Activated T-cell treated with anti-CD3 and anti-CD28 coated beads, Interleukin-2, amount 50 U/mL, for 1 hour (primary cell): Measurements from ENCODE around the gene DACT2.
"Not testable (repeated sequence)": the region's sequence is repeated elsewhere in the genome, so short reads cannot be mapped to it uniquely, and the experiment has no call there.

ENCODE experiments used
- DNase-seq: peaks from one replicate; pipeline ENCODE4 v3.0.0-alpha.2; 2020

DACT2 gene

DNA sequence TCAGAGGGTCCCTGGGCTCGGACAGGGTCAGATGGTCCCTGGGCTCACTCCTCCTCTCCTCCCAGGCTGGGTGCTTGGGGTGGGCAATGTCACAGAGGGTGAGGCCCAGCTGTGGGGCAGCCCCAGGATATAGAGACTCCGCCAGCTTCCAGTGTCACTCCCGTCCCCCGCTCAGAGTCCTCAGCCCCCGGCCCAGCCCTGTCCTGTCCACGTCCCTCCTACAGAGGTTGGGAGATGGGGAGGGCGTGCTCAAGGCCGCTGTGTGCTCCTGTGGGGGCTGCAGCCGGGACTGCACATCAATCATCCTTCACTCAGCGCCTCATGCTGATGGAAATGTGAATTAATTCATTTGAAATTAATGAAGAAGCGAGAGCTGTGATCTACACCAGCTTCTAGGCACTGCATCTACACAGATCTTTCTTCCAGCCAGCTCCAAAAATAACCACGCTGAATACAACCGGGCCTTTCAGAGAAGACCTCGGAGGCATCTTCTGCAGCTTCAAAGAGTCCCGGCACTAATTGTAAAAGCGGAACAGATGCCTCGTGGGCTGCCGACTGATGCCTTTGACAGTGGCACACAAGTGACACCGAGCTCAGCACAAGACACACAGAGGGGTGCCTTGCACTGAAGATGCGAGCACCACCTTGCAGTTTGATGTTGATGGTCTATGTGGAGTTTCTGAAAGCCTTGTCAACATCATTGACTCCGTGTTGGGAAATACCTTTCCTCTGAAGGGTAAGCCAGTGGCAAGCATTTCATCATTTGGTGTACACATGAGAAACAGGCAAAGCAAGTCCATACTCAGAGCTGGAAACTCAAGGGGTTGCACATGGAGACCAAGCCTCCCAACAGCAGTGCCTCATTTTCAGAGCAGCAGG is 39.3 kb downstream of the DACT2 start:
- DNase-seq, result no peak

- DNase-seq, result no peak
Observed at GRCh38 chr6:168279403-168279935, 40.1 kb downstream of the DACT2 start.

DNA sequence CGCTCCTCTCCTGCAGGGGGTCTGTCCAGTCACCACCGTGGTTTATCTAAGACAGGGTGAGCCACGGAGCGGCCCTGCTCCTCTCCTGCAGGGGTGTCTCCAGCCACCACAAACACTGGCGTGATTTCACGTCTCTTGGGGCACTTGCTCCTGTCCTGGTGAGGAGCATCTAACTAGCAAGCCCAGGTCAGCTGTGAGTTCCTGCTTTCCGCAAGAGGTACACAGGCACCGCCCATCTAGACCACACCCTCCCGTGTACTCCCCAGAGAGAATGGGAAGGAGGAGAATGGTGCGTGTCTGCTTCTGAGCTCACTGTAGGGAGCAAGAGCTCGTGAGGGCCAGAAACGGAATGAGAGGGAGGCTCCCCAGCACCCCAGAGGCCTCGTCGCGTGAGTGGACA is 40.7 kb downstream of the DACT2 start:
- DNase-seq, result no peak

- DNase-seq, result no peak
Observed at GRCh38 chr6:168277274-168277669, 42.3 kb downstream of the DACT2 start.

GRCh38 chr6:168276576-168277273 is 42.9 kb downstream of the DACT2 start:
- no peak for DNase-seq

DNA sequence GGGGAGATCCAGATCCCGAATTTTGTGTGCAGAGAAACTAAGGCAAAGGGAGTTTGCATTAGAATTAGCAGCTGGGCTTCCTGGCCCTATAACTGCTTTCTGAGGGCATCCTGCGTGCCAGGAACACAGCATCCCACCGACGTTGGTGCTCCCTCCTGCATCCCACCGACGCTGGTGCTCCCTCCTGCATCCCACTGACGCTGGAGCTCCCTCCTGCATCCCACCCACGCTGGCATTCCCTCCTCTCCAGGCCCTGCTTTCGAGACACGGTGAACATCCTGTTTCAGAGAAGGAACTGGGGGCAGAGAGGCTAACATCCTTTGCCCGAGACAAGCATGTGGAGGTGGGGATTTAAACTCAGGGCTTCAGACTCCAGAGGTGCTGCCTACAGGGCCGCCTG is 44.4 kb downstream of the DACT2 start:
- DNase-seq, result no peak

DNA sequence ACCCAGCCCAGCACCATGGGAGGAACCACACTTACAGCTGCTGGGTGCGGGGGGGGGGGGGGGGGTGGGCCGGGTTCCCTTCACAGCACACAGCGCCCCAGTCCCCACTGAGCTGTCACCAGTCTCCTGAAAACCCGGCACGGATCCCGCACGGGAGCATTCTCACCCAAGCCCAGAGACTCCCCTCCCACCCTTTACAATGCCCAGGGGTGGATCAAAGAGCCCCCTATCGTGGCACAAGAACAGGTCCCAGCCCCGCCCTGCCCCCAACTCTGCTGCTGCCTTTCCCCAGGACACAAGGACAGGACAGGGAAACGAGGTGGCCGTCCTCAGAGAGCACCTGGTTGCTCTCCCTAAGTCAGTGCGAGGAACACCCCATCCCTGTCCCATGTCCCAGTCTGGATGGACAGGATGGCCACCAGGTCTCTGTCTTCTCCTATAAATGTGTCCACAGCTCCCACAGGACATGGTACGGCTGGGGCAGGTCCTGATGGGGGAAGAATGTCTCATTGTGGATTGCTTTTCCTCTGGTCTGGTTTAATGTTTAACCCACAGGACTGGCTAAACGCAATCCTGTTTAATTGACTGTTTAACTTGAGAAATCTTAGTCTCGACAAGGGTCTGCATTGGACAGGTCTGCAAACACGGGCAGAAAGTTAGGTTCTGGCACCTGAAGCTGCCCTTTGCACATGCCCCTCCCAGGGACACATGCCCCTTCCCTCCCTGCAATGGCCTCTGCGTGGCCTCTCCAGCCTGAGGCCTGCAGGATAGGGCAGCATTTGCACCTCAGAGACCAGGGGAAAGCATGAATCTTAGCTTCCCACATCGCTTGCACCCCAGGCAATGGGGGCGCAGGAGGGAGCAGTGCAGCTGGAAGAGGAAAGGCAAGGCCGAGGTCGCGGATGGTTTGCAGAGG is 45.3 kb downstream of the DACT2 start:
- DNase-seq, result no peak

GRCh38 chr6:168273441-168274036 is 46.0 kb downstream of the DACT2 start:
- no peak for DNase-seq

GRCh38 chr6:168272415-168273325 is 46.9 kb downstream of the DACT2 start:
- no peak for DNase-seq

DNA sequence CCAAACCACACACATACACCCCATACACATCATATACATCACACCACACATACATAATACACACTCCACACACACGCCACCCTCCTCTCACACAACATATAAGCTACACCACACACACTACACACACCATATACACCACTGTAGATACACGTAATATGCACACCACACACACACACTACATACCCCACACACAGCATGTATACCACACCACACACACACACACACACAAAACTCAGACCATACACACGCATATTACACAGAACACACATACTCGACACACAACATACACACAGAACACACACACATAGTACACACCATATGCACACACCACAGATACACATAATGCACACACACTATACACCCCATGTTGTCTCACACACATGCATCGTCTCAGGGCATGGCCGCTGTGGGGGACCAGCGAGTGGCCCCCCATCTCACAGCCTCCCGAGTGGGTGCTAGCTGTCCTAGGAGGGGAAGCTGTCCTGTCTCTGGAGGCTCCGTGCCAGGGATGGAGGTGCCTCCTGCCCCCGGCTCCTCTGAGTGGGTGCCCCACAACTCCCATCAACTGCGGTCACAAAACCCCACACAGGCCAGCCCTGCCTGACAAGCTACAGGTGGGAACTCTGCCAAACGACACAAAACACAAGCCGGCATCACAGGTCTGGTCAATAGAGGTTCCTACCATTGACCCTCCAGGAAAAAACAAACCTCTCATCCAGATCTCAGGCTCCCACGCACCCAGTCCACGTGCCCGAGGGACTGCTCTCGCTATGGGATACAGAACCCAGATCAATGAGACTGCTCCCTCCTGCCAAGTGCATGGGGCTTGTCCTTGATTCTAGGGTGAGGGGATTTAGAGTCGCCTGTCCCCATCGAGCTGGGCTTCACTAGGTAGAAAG is 49.1 kb downstream of the DACT2 start:
- no peak for DNase-seq

GRCh38 chr6:168269455-168270243 is 49.9 kb downstream of the DACT2 start:
- no peak for DNase-seq

DNA sequence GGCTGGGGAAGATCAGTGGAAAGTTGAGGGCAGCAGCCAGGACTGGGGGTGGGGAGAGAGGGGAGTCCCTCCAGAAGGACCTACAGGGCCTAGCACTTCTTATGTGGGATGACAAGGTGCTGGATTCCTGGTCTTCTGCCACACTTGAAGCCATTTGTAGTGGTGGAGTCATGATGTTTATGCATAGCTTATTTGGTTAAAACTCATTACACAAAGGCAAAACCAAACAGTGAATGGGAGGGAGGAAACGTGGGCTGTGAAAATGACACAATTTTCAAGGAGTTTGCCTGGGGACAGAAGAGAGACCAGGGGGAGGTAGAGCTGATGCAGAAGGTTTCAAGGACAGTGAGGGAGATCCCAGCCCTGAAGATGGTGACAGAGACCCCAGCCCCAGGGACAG is 50.8 kb downstream of the DACT2 start:
- no peak for DNase-seq

DNA sequence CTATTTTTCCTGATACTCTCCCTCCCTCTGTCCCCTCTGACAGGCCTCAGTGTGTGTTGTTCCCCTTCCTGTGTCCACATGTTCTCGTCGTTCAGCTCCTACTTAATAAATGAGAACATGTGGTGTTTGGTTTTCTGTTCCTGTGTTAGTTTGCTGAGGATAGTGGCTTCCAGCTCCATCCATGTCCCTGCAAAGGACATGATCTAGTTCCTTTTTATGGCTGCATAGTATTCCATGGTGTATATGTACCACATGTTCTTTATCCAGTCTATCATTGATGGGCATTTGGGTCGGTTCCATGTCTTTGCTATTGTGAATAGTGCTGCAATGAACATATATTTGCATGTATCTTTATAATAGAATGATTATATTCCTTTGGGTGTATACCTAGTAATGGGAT is 51.8 kb downstream of the DACT2 start:
- DNase-seq, result not testable (repeated sequence)

DNA sequence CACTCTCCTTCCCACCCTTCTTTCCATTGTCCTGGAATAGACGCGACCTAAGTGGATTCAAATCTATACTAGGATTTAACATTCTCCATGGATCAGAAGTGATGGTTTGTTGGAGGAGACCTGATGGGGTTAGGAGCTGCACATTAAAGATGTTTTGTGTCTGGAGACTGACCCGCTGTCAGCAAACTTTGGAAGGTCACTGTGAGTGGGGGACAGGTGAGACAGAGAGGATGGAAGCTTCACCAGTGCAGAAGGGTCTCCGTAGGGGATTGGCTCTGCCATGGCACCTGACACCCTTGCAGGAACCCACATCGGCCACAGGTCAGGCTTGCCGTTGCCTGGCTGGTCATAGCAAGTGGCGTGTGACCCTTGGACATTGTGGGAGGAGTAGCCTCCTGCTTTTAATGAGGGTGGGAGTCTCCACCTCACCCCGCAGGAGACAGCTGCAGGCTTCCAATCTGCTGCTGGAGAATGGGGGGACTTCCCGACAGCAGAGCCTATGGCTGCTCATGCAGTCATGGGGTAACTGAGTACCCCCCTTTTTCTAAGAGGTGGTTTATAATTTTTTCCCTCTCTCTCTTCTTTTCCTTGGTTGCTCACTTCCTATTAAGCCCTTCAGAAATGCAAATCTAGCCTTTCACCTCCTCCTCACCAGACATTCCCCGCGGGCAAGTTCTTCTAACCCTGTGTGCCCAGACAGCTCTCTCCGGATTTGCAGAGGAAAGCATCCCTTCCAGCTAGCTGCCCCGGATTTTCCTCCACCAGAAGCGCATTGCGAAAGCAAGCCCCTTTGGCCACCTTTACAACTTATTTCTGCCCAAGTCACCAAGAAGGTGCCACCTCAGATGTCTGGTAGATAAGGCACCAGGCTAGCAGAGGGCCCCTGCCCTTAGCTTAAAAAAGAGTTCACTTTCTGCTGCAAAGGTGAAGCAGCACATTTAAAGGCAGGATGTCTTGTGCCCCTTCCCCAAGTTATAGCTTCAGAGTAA is 53.5 kb downstream of the DACT2 start:
- no peak for DNase-seq

DNA sequence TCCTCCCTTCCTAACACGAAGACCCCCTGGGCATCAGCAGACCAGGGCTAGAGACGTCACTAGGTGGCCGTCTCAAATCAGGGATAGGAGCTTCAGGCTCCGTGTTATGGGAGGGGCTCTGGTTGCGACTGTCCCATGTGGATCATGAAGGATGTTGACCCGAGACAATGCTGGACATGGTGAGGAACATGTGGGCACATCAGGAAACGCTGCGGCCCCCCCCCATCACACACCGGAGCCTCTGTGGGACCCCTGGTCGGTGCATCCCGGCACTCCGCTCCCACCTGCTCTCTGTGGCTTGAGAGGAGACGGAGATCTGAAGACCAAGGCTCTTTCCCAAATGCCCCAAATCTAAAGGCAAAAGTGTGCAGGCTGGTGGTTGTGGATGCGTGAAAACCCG is 54.2 kb downstream of the DACT2 start:
- DNase-seq, result no peak

GRCh38 chr6:168264593-168265335 is 54.8 kb downstream of the DACT2 start:
- no peak for DNase-seq

DNA sequence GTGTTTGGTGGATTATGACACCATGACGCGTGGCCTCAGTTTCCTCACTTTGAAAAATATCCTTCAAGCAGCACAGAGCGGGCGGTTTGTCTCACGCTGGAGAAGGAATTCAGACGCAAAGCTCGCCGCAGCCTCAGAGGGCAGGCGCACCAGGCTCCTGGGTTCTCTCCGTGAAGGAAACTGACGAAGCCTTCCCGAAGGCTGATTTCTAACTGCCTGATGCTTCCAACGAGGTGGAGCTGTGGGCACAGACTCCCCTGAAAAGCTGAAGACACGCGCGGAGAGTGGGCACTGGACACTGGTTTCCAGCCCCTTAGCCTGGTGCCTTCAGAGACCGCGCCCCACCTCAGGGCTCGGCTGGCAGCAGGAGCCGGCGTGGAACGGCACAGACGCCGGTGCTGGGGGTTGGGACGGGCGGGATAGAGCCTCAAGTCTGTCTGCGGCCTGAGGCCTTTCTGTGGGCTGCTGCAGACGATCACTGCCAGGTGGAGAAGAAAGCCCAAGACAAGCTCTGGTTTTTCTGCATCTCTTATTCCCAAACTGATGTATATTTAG is 56.1 kb downstream of the DACT2 start:
- DNase-seq, result no peak
